Ramos (cell line): ENCODE data around the gene CENPU.
"Not testable (repeated sequence)": the region's sequence is repeated elsewhere in the genome, so short reads cannot be mapped to it uniquely, and the experiment has no call there.

Experiments used
- in situ Hi-C: fragments of 300-500 bp; cut with MboI; formaldehyde crosslinking; loops from one replicate; pipeline ENCODE4 v1.14.3; 2022; ENCODE audit warnings: low sequenced_read_pairs; ENCODE audit not compliant: unreplicated experiment

The CENPU gene

GRCh38 chr4:184733654-184734524 lies at the start of gene CENPU:
CENPU (minus strand) TSS chr4:184734096; CDS start chr4:184734062, 34 bp downstream.
- in situ Hi-C loops, result no loop called here

- in situ Hi-C loops, result no loop called here
Measured at GRCh38 chr4:184782731-184783373, 49.0 kb upstream of the CENPU start.

GRCh38 chr4:184779160-184779559 lies 45.3 kb upstream of the CENPU start:
- in situ Hi-C loops, result not testable (repeated sequence)

GRCh38 chr4:184778325-184778724 lies 44.4 kb upstream of the CENPU start:
- in situ Hi-C loops, result no loop called here

- in situ Hi-C loops, result no loop called here
Measured at GRCh38 chr4:184776821-184777220, 42.9 kb upstream of the CENPU start.

GRCh38 chr4:184775854-184776555 lies 42.1 kb upstream of the CENPU start:
- in situ Hi-C loops, result no loop called here

GRCh38 chr4:184774152-184774551 lies 40.3 kb upstream of the CENPU start:
- in situ Hi-C loops, result no loop called here

GRCh38 chr4:184771416-184771815 lies 37.5 kb upstream of the CENPU start:
- in situ Hi-C loops, result no loop called here

GRCh38 chr4:184769141-184769765 lies 35.4 kb upstream of the CENPU start:
- in situ Hi-C loops, result no loop called here

- in situ Hi-C loops, result no loop called here
Measured at GRCh38 chr4:184768296-184768695, 34.4 kb upstream of the CENPU start.

GRCh38 chr4:184766446-184766845 lies 32.5 kb upstream of the CENPU start:
- in situ Hi-C loops, result no loop called here

GRCh38 chr4:184765473-184766340 lies 31.8 kb upstream of the CENPU start:
- in situ Hi-C loops, result no loop called here

GRCh38 chr4:184764601-184765000 lies 30.7 kb upstream of the CENPU start:
- in situ Hi-C loops, result no loop called here

- in situ Hi-C loops, result no loop called here
Measured at GRCh38 chr4:184763150-184763780, 29.4 kb upstream of the CENPU start.

- in situ Hi-C loops, result no loop called here
Measured at GRCh38 chr4:184762100-184762499, 28.2 kb upstream of the CENPU start.

GRCh38 chr4:184760681-184761080 lies 26.8 kb upstream of the CENPU start:
- in situ Hi-C loops, result no loop called here

GRCh38 chr4:184757810-184758209 lies 23.9 kb upstream of the CENPU start:
- in situ Hi-C loops, result no loop called here

- in situ Hi-C loops, result no loop called here
Measured at GRCh38 chr4:184756399-184756798, 22.5 kb upstream of the CENPU start.

GRCh38 chr4:184755278-184755677 lies 21.4 kb upstream of the CENPU start:
- in situ Hi-C loops, result no loop called here
